HG02943 (cell line): Measurements from ENCODE around the gene GPC4.
"Not testable (repeated sequence)": the region's sequence is repeated elsewhere in the genome, so short reads cannot be mapped to it uniquely, and the experiment has no call there.

ENCODE experiments used
- ATAC-seq: cut with Tn5 transposase; IDR thresholded peaks from one replicate; pipeline ENCODE4 v1.9.1; 2021; ENCODE audit warnings: mild to moderate bottlenecking, low read depth, moderate library complexity; ENCODE audit not compliant: unreplicated experiment

Gene GPC4

GRCh38 chrX:133370696-133371275 lies 44.5 kb downstream of the GPC4 start:
- no peak for ATAC-seq

DNA sequence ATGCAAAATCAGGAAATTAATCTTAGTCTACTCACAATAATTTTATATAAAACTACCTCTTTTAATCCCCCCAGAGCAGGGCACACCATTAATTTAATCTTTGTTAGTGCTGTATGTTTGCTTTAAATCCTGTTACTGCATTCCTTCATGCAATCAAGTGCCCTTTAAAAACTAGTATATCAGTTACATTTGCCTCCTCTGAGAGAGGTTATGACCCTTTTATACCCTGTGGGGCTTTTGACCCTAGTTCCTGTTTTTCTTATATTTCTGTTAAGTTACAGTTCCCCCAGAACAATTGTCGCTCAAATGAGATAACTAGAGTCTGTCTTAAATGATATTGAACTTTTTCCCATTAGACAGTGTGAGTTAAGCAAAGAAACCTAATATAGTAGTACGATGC lies 46.2 kb downstream of the GPC4 start:
- ATAC-seq = no peak

DNA sequence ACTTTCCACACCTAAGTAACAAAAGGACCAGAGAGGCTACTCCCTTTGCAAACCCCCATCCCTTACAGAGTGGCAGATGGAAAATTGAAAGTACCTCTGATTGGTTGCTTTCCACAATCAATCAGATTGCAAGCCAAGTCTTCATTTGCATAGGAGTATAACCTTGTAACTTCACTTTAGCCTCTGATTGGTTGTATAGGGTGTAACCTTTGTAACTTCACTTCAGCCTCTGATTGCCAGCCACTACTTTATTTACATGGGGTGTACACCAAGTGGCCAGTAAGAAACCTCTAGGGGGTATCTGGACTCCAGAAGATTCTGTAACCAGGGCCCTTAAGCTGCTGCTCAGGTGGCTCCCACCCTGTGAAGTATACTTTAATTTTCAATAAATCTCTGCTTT lies 48.6 kb downstream of the GPC4 start:
- no peak for ATAC-seq

- no peak for ATAC-seq
Observed at GRCh38 chrX:133365871-133366611, 49.2 kb downstream of the GPC4 start.

DNA sequence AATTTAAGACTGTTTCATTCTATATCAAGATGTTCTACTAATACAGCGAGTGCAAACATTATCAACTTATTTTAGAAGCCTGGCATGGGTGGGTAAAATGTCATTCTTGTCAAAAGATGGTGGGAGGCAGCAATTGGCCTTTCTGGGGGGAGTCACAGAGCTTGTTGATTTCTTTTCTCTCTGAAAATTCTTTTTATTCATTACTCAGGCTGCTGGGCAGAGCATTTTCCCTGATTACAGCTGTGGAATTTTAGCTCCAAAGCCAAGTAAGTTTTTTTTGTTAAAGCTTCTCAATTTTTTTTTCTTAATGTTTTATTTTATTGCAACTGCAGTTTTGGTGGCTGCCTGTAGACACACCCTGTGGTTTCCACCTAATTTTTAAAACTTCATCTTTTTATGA lies 50.4 kb downstream of the GPC4 start:
- ATAC-seq = no peak

DNA sequence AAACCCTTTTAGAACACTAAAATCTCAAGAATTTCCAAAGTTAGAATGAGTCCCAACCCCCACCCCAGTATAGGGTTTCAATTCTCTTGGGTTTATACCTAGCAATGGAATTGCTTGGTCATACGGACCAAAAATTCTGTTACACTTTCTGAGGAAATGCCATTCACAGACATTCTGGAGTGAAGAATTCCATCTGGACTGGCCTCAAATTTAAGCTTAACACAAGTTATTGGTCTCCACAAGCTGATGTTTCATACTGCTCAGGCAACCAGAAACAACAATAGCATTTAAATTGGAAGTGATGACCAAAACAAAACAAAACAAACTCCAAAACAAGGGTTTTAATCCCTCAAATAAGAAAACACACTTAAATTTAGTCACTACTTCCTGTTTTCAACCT lies 51.1 kb downstream of the GPC4 start:
- no peak for ATAC-seq

GRCh38 chrX:133362538-133362937 lies 52.8 kb downstream of the GPC4 start:
- ATAC-seq = no peak

DNA sequence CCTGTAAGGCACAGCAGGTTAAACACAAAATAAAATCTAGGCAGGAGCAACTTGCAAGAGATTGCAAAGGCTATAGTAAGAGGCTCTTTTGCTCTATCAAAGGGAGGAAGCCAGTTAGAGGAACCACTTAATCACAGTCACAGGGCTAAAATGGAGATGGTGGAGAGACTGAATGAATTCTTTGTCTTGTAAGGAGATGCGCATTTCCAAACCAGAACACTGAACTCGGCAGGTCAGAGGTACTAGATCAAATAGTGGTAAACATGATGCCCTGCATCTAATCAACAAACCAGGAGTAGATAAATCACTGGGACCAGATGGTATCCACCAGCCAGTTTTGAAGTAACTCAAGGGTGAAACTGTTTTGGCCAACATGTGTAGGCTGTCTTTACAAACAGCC lies 55.8 kb downstream of the GPC4 start:
- ATAC-seq = no peak

GRCh38 chrX:133353233-133353632 lies 62.1 kb downstream of the GPC4 start:
- ATAC-seq = no peak

DNA sequence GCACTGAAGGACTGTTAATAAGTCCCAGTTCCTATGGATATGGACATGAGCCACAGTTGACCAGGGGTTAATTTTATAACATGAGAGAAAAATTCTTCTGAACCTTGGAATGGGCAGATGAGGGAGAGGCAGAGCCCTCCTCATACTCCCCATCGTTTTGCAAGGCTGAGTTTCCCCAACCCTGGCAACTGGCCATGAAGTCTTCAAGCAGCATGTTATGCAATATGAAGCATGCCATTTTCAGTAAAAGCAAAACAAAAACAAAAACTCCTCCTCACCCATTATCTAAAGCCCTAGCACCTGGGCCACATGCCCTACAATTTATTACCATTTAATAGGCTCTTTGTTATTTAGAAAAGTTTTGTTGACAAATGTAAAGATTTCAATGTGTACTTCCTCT lies 64.5 kb downstream of the GPC4 start:
- no peak for ATAC-seq

DNA sequence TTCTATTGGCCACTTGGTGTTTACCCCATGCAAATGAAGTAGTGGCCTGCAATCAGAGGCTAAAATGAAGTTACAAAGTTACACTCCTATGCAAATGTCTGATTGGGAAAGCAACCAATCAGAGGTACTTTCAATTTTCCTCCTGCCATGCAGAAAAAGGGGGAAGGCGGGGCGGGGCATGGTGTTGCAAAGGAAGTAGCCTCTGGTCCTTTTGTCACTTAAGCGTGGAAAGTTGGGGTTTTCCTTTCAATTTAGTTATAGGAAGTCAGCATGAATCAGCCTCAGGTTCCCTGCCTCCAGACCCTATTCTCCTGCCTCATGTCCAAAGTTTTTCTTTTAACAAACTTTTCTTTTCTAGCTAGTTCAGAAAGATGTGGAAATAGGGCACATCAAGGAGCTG lies 69.3 kb downstream of the GPC4 start:
- ATAC-seq = no peak

DNA sequence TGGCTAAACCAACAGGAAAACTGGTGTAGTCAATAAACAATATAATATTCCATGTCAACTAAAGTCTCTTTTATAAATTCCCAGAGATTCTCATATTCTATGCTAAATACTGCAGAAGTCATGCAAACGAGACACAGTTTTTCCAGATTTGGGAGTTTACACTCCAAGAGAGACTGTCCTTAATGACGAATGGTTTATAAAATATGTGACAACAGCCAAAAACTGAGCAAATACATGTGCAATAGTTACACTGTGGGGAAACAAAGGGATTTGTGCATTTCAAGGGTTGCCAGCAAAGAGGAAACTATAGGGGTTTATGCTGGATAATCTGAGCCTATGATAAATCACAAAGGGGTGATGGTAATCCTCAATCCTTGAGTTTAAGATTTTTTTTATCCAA lies 75.7 kb downstream of the GPC4 start:
- no peak for ATAC-seq

DNA sequence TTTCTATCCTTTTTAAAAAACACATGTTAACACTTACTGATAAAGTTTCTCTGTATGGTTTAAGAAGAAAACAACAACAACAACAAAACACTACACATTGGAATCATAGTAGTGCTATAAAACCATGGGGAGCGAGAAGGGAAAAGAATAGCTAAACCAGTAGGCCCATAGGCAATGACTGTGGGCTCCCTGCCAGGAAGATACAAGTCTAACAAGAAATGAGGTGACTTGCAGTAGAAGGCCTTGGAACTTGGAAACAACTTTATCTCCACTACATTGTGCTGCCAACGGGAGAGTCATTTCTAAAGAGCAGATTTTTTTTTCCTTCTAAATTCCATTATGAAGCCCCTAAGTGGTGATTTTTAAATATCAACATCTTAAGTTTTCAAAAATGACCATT lies 78.0 kb downstream of the GPC4 start:
- ATAC-seq = no peak

GRCh38 chrX:133335027-133335426 lies 80.3 kb downstream of the GPC4 start:
- no peak for ATAC-seq

DNA sequence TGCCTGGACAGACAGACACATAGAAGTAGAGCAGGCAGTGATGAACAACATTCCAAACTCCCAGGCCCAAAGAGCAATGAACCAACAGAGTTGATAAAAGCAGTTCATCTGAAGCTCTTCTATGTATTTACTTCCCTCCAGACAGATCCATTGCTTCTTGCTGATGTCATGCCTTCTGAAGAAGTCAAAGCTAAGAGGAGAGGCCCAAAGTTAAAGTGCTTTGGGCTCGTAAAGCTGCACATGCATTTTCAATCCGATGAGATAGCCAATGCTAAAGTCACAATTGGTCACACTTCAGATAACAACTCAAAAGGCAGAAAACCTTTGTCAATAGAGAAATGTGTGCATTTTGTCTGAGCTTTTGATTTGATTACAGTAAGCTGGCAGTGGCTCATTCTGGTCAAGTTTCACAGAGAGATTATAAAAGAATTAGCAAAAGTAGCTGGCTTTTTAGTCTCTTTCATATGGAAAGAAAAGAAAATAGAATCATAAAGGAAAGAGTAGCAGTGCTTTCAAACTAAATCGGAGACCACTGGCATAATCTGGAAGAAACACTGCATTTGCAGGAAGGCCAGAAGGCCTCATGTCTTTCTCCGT lies 82.0 kb downstream of the GPC4 start:
- ATAC-seq = no peak

- ATAC-seq = no peak
Observed at GRCh38 chrX:133332737-133333136, 82.6 kb downstream of the GPC4 start.

DNA sequence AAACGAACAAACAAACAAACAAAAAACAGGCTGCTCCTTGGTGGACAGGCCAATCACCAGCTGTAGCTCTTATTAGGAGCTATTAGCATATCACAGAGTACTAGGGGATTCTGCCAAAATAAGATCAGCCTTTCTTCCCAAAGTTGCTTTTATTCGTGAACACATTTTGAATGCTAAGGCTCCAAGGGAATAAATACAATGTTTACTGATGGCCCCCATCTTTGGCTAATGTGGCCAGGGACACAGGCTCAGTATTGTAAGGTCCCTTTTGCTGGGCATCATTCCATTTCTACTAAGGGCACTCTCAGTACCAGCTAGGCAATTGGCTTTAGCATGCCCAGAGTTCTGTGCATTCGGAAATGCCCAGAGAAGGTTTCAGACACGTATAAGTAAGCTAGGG lies 84.3 kb downstream of the GPC4 start:
- no peak for ATAC-seq

DNA sequence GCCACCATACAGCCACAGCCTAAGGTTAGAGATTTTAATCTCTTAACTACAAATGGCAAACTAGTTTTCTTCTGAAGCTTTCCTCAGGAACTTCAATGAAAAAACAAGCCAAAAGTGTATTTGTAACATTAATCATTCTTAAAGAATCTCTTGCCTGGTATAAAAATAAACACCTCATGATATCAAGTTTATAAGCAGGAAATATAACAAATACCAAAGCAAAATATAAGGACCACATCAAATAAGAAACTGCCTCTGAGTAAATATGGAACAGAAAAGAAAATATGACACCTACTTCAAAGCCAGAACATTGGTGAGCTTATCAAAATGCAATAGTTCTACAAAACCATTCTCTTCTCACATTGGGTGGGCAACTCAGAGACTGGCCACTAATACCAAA lies 89.9 kb downstream of the GPC4 start:
- no peak for ATAC-seq

GRCh38 chrX:133323431-133323830 lies 91.9 kb downstream of the GPC4 start:
- ATAC-seq = no peak

DNA sequence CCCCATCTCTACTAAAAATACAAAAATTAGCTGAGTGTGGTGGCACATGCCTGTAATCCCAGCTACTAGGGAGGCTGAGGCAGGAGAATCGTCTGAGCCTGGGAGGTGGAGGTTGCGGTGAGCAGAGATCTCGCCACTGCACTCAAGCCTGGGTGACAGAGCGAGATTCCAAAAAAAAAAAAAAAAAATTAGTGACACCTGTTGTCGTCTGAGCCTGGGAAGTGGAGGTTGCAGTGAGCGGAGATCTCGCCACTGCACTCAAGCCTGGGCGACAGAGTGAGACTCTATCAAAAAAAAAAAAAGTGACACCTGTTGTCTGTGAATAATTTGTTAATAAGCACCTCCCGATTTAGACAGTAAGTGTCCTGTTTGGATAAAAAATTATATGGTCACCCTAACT lies 93.0 kb downstream of the GPC4 start:
- not testable (repeated sequence) for ATAC-seq

DNA sequence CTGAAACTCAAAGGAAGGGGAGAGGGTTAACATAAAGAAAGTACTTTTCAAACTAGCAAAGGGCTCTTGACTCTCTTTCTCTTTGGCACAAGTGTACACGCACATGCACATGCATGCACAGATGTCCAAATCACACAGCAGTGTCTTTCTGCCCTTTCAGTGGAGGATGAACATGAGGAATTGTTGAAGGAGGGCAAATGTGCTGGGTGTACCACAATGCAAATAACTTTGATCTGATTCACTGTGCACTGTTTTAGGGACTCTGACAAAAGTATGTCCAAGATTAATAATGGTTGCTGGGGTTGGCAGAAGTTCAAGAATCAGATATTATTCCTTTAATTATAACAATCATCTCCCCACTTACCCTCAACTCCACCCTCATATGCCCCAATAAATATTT lies 93.8 kb downstream of the GPC4 start:
- no peak for ATAC-seq

GRCh38 chrX:133314281-133314680 lies 101.0 kb downstream of the GPC4 start:
- no peak for ATAC-seq
